ENCODE data around the gene AUH.

- no peak for TF ChIP-seq CREB1 (IDR thresholded peaks at IDR 0.05; ENCODE audit: low read depth)
- TF ChIP-seq NFIC (IDR thresholded peaks at IDR 0.05): no peak
- no peak for TF ChIP-seq RAD21 (IDR thresholded peaks at IDR 0.05; ENCODE audit: low read depth)
- no peak for TF ChIP-seq REST (IDR thresholded peaks at IDR 0.05; ENCODE audit: low read depth)
- TF ChIP-seq TCF12 (IDR thresholded peaks at IDR 0.05; ENCODE audit: low read depth): no peak
Measured at GRCh38 chr9:91174772-91175171, 186.9 kb downstream of the AUH start.

Measured in Ishikawa (cell line).